Activated T-helper 17 cell treated with anti-CD3 and anti-CD28 coated beads, Interleukin-2, amount 50 U/mL, for 72 hours (primary cell): ENCODE results near the gene DHX34. TPM values are rescaled to one million over a fixed set of nuclear protein-coding genes. Genes with fewer than 3 reads are reported as not detected.
"Not testable (repeated sequence)": the region's sequence is repeated elsewhere in the genome, so short reads cannot be mapped to it uniquely, and the experiment has no call there.

Source experiments
- ATAC-seq: fragments of 150-1000 bp; cut with Tn5 transposase; replicated peaks from 2 replicates; pipeline ENCODE4 v1.10.0; 2021; ENCODE audit warnings: mild to moderate bottlenecking, moderate library complexity
- H3K27ac Mint-ChIP-seq: one replicate; pipeline ENCODE4 v1.8.0; 2022; ENCODE audit warnings: mixed read lengths
- H3K27me3 Mint-ChIP-seq: one replicate; pipeline ENCODE4 v1.8.0; 2022; ENCODE audit warnings: mixed read lengths
- H3K36me3 Mint-ChIP-seq: one replicate; pipeline ENCODE4 v1.8.0; 2022; ENCODE audit warnings: low read depth, mild to moderate bottlenecking, mixed read lengths
- H3K4me1 Mint-ChIP-seq: one replicate; pipeline ENCODE4 v1.8.0; 2022; ENCODE audit warnings: mixed read lengths
- H3K4me3 Mint-ChIP-seq: one replicate; pipeline ENCODE4 v1.8.0; 2022; ENCODE audit warnings: mild to moderate bottlenecking, mixed read lengths
- H3K9me3 Mint-ChIP-seq: one replicate; pipeline ENCODE4 v1.8.0; 2022; ENCODE audit warnings: mixed read lengths
- total RNA-seq, 2 donors: library from RNA; stranded (reverse); gene quantifications; one replicate each; pipeline ENCODE4 v1.2.3, GENCODE V29; 2022

DHX34 gene
- total RNA-seq, 2 donors from 2014 or later: 16.2 to 19.4 TPM

DNA sequence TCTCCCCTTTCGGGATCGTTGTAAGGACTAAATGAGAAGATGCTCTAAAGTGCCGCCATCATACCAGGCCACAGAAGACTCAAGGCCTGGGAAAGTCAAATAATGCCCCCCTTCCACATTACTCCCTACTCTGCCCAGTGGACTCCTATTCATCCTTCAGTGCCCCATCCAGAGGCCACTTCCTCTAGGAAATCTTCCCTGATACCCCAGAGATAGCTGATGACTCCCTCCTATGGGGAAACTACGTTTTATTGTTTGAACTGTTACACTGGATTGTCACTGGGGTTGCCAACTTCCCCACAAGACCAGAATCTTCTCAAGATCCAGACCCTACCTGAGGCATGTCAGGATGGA is 56.1 kb downstream of the DHX34 start:
- Mint-ChIP-seq H3K4me1 (peaks cover 7% of the 10 kb centered on the region), H3K36me3 (no peaks in the 10 kb centered on the region), H3K9me3 (no peaks in the 10 kb centered on the region), H3K4me3 (no peak overlapping the region), H3K27ac (no peak overlapping the region), H3K27me3 (peaks cover 43% of the 10 kb centered on the region)
- no peak for ATAC-seq

GRCh38 chr19:47405854-47406417 is 56.8 kb downstream of the DHX34 start:
- ATAC-seq: no peak
- Mint-ChIP-seq H3K9me3 (no peaks in the 10 kb centered on the region), H3K4me1 (peaks cover 7% of the 10 kb centered on the region), H3K4me3 (no peak overlapping the region), H3K36me3 (no peaks in the 10 kb centered on the region), H3K27ac (no peak overlapping the region), H3K27me3 (peaks cover 43% of the 10 kb centered on the region)

- Mint-ChIP-seq H3K27me3 (peaks cover 39% of the 10 kb centered on the region), H3K4me1 (peaks cover 7% of the 10 kb centered on the region), H3K9me3 (no peaks in the 10 kb centered on the region), H3K36me3 (no peaks in the 10 kb centered on the region), H3K4me3 (no peak overlapping the region), H3K27ac (no peak overlapping the region)
- ATAC-seq: no peak
These were observed 57.7 kb downstream of the DHX34 start for GRCh38 chr19:47406711-47407416.

DNA sequence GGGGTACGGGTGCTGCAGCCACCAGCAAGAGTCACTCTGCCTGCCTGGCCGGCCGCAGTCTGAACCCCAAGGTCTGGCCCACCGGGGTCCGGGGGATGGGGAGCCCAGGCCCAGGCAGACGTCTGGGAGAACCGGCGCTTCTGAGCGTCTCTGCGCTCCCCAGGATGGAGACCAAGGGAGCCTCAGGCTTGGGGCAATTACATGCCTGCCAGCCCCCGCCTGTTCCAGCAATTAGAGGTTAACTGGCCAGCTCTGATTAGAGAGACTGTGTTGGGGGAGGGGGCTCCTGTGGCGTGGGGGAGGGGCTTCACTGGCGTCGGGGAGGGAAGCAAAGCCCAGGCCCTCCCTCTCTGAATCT is 58.3 kb downstream of the DHX34 start:
- no peaks in the 10 kb centered on the region for H3K36me3 Mint-ChIP-seq
- no peak for ATAC-seq
- no peak overlapping the region for H3K27ac Mint-ChIP-seq
- H3K4me3 Mint-ChIP-seq: no peak overlapping the region
- no peaks in the 10 kb centered on the region for H3K9me3 Mint-ChIP-seq
- peaks cover 7% of the 10 kb centered on the region for H3K4me1 Mint-ChIP-seq
- H3K27me3 Mint-ChIP-seq: peaks cover 39% of the 10 kb centered on the region

DNA sequence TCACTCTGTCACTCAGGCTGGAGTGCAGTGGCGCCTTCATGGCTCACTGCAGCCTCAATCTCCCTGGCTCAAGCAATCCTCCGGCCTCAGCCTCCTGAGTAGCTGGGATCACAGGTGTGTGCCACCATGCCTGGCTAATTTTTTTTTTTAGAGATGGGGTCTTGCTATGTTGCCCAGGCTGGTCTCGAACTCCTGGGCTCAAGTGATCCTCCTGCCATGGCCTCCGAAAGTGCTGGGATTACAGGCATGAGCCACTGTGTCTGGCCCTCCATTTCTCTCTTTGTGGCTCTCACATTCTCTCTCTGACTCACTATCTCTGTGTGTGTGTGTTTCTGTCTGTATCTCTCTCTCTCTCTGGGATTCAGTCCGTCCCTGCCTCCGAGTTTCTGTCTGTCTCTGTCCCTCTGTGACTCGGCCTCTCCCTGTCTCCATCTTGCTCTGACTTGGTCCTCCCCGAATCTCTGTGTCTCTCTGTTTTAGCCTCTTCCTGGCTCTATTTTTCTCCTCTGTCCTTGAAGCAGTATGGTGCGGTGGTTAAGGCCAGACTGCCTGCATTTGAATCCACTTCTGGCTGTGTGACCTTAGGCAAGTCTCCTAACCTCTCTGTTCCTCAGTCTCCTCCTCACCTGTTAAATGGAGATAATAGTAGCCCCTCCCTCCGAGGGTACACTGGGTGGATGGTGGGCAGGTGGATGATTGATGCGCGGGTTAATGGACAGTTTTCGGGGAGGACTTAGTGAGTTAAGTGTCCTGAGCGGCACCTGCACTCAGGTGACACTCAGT is 59.2 kb downstream of the DHX34 start:
- H3K9me3 Mint-ChIP-seq: no peaks in the 10 kb centered on the region
- no peaks in the 10 kb centered on the region for H3K36me3 Mint-ChIP-seq
- H3K27ac Mint-ChIP-seq: no peak overlapping the region
- no peak for ATAC-seq
- peaks cover 42% of the 10 kb centered on the region for H3K27me3 Mint-ChIP-seq
- H3K4me1 Mint-ChIP-seq: peaks cover 7% of the 10 kb centered on the region
- no peak overlapping the region for H3K4me3 Mint-ChIP-seq

GRCh38 chr19:47411101-47411500 is 62.0 kb downstream of the DHX34 start:
- Mint-ChIP-seq H3K9me3 (no peaks in the 10 kb centered on the region), H3K4me3 (no peak overlapping the region), H3K4me1 (peaks cover 2% of the 10 kb centered on the region), H3K27ac (no peak overlapping the region), H3K27me3 (peaks cover 41% of the 10 kb centered on the region), H3K36me3 (no peaks in the 10 kb centered on the region)
- no peak for ATAC-seq

- not testable (repeated sequence) for H3K27ac Mint-ChIP-seq, H3K9me3 Mint-ChIP-seq, H3K4me3 Mint-ChIP-seq, ATAC-seq, H3K36me3 Mint-ChIP-seq, H3K4me1 Mint-ChIP-seq
- H3K27me3 Mint-ChIP-seq: peaks cover 41% of the 10 kb centered on the region
These were observed 62.6 kb downstream of the DHX34 start for GRCh38 chr19:47411696-47412095.

- no peak for ATAC-seq
- no peaks in the 10 kb centered on the region for H3K36me3 Mint-ChIP-seq
- no peak overlapping the region for H3K27ac Mint-ChIP-seq
- H3K4me3 Mint-ChIP-seq: no peak overlapping the region
- peaks cover 9% of the 10 kb centered on the region for H3K4me1 Mint-ChIP-seq
- no peaks in the 10 kb centered on the region for H3K9me3 Mint-ChIP-seq
- peaks cover 50% of the 10 kb centered on the region for H3K27me3 Mint-ChIP-seq
These were observed 64.8 kb downstream of the DHX34 start for GRCh38 chr19:47413941-47414340.

GRCh38 chr19:47414469-47414868 is 65.4 kb downstream of the DHX34 start:
- H3K27me3 Mint-ChIP-seq: peaks cover 45% of the 10 kb centered on the region
- no peak for ATAC-seq
- no peaks in the 10 kb centered on the region for H3K36me3 Mint-ChIP-seq
- no peaks in the 10 kb centered on the region for H3K9me3 Mint-ChIP-seq
- no peak overlapping the region for H3K27ac Mint-ChIP-seq
- H3K4me1 Mint-ChIP-seq: peaks cover 9% of the 10 kb centered on the region
- no peak overlapping the region for H3K4me3 Mint-ChIP-seq

- Mint-ChIP-seq H3K9me3 (no peaks in the 10 kb centered on the region), H3K36me3 (no peaks in the 10 kb centered on the region), H3K4me3 (no peak overlapping the region), H3K4me1 (peaks cover 16% of the 10 kb centered on the region), H3K27ac (no peak overlapping the region), H3K27me3 (peaks cover 56% of the 10 kb centered on the region)
- ATAC-seq: no peak
These were observed 67.0 kb downstream of the DHX34 start for GRCh38 chr19:47415953-47416642.

DNA sequence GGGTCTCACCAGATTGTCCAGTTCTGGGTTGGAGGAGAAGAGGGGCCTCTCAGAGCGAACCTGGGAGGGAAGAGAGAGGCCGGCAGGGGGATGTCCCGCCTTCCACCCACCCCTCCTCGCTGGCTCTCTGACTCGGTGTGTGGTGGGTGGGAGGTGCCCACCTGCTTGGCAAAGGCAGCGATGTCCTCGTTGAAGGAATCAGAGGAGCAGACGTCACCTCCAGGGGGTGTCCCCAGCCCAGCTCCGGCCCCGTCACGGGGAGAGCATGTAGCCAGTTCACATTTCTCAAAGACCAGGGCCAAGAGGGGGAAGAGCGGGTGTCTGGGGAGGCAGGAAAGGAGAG is 67.5 kb downstream of the DHX34 start:
- H3K4me1 Mint-ChIP-seq: peaks cover 16% of the 10 kb centered on the region
- H3K4me3 Mint-ChIP-seq: no peak overlapping the region
- peaks cover 61% of the 10 kb centered on the region for H3K27me3 Mint-ChIP-seq
- ATAC-seq: no peak
- H3K9me3 Mint-ChIP-seq: no peaks in the 10 kb centered on the region
- no peaks in the 10 kb centered on the region for H3K36me3 Mint-ChIP-seq
- no peak overlapping the region for H3K27ac Mint-ChIP-seq

DNA sequence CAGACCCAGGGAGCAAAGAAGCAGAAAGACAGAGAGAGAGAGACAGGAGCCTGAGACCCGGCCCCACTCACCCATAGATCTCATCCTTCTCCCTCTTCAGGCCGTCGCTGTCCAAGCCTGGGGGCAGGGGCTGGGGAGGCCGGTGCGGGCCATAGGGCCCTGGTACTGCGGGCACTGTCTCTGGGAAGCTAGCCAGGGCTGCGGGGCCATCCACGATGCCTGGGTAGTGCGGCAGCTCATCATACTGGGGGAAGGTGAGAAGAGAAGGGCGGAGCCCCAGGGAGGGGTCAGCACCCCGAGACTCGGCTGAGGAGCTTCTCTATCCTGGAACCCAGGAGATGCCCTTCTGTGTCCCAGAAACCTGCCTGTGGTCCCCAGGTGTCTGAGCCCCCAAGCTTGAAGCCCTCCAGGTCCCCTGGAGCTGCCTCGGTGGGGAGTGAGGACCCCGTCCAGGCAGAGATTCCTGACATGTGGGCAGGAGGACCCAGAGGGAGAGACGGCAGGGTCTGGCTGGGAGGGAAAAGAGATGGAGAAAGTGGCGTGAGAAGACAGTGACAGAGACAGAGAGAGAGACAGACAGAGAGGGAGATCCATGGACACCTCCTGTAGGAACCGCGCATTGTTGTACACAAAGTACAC is 68.1 kb downstream of the DHX34 start:
- Mint-ChIP-seq H3K36me3 (no peaks in the 10 kb centered on the region), H3K4me1 (peaks cover 18% of the 10 kb centered on the region), H3K4me3 (peak overlapping the region; percentile 35), H3K27me3 (peaks cover 66% of the 10 kb centered on the region), H3K9me3 (no peaks in the 10 kb centered on the region), H3K27ac (no peak overlapping the region)
- ATAC-seq: no peak

DNA sequence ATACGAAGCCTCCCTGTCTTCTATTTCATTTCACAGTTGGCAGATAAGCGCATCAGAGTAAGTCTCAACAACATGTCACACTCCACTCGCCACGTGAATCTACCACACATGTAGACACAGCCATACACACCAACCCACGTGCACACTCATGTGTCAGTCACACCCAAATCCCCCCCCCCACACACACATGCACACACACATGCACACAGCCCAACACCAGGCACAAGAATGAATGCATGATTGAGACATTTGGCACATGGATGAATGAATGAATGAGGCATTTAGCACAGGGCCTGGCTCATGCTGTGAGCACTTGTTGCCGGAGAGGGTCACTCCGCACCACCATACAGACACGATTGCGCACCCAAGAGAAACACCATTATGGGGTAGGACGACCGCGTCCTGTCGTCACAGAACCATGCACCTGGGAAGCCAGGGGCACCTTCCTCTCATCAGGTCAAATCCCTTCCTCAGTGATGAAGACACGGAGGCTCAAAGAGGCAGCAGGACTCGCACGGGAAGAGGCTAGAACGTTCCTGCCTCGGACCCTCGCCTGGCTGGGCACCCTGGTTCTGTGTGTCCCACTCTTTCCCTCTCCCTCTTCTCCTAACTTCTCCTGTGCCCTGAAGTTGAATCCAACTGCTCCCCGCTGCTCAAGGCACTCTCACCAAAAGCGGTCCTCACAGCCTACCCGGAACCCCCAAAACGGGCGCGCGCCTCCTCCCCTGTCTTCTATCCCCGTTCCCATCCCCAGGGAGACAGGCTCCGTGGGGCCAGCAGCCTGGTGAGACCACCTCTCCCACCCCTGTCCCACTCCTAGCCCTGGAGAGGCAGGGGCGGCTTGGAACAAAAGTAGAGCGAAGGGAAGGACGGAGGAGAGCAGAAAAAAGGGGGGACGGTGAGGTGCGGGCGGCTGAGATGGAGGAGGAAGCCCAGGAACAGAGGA is 68.9 kb downstream of the DHX34 start:
- Mint-ChIP-seq H3K9me3 (no peaks in the 10 kb centered on the region), H3K27ac (no peak overlapping the region), H3K36me3 (no peaks in the 10 kb centered on the region), H3K4me3 (peak overlapping the region; percentile 35), H3K4me1 (peaks cover 26% of the 10 kb centered on the region), H3K27me3 (peaks cover 74% of the 10 kb centered on the region)
- no peak for ATAC-seq

DNA sequence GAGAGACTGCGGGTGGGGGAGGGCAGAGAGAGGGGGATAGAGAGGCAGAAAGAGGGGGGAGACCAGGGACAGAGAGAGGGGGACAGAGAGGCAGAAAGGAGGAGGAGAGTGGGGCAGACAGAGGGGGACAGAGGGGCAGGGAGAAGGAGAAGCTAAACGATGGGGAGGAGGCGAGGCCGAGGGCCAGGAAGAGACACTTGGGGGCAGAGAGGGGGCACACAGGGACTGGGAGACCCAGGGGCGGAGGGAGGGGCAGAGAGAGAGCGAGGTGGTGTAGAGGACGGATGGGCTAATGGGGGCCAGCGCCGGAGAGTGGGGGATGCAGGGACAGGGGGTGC is 69.5 kb downstream of the DHX34 start:
- ATAC-seq: no peak
- Mint-ChIP-seq H3K4me3 (peak overlapping the region; percentile 35), H3K27ac (no peak overlapping the region), H3K9me3 (no peaks in the 10 kb centered on the region), H3K27me3 (peaks cover 76% of the 10 kb centered on the region), H3K4me1 (peaks cover 29% of the 10 kb centered on the region), H3K36me3 (no peaks in the 10 kb centered on the region)
